GM19099 (cell line): ENCODE measurements around the gene DTNB.

ENCODE experiments used
- POLR2A ChIP-seq: IDR thresholded peaks from 3 replicates; pipeline ENCODE4 v1.6.1; 2011; ENCODE audit warnings: low read depth; ENCODE audit not compliant: insufficient read length; ENCODE audit errors: extremely low read depth

Gene DTNB

DNA sequence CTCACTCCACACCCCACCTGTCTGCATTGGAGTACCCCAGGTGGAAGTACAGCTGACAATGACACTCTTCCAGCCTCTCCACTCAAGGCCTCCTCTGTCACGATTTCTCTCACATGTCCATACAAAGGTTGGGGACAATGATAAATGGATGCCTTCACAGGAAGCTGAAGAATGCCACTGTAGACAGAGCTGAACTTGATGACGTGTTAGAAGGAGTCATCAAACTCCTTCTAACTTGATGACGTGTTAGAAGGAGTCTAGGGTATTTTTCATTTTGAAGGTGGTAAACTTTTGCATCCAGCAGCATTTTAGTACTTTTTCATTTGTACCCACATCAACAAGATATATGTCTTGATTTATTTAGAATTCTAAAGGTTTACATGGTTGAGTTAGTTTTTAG, 168.2 kb downstream of the DTNB start:
- TF ChIP-seq POLR2A: no peak

GRCh38 chr2:25504266-25504665, 169.1 kb downstream of the DTNB start:
- no peak for TF ChIP-seq POLR2A

DNA sequence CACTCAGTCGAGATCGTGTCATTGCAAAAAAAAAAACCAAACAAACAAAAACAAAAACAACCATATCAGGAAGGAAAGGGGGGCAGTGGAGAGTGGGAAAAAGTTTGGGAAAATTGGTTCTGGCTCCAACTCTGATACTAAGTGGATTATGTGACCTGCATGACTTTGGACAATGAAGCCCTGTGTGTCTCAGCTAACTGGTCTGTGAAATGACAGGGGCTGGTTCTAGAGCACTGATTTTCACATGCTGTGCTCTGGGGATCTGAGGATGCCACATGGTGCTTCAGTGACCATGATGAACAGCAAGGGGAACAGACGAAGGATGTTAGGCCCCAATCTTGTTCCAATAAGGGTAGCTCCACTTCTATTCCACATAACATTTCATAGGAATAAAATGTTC, 174.2 kb downstream of the DTNB start:
- no peak for TF ChIP-seq POLR2A

DNA sequence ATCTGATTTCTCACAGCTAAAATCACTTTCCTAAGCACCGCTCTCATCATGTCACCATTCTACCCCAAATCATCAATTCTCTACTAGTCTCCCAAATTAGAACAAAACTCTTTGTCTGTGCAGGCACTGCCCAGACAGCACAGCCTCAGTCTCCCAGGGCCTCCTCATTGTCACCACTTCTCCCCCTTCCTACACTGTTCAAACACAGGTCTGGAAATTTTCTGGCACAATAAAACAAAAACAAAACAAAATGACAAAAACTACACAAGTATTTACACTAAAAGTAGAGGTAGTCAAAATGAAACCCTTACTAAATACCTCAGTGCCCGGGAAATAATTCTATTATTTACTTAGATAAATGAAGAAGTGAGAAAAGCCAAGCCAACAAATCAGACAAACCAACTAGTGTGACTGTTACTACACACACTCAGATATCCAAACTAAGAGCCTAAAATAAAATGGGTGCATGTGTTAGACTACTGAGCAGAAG, 175.4 kb downstream of the DTNB start:
- TF ChIP-seq POLR2A: no peak

- no peak for TF ChIP-seq POLR2A
Observed at GRCh38 chr2:25497229-25497917, 176.0 kb downstream of the DTNB start.

DNA sequence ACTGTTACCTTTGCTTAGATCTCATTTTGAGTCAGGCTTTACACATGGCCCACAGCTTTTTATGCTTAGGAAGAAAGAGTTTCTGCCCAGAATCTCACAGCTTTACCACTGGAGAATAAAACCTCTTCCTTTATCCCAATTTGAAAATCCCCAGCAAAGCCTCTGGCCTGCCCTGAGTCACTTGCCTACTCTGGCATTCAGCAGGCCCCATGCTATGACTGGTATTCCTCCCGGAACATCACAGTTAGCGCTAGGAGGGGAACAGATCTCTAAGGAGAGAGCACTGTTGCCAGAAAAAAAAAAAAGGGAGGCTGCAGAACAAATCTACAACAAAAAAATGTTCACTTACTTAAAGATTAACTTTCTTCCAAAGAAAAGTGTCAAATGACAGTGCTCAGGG, 178.8 kb downstream of the DTNB start:
- no peak for TF ChIP-seq POLR2A

DNA sequence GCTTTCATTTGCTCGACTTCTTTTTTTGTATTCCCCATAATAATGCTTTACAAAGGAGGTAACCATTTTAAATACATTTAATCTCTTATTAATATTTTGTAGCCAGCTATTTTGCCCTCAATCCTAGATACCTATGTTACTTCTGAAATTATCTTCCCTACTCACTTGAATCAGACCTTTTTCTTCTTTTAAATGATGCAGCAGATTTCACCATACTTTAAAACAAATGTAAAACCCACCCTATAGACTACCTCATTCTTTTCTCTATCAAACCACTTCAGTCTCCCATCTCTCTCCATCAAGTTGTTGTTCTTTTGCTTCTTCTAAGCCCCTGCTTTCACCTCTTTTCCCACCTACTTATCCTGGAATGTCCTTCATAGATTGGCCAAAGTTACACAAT, 180.2 kb downstream of the DTNB start:
- TF ChIP-seq POLR2A: no peak

DNA sequence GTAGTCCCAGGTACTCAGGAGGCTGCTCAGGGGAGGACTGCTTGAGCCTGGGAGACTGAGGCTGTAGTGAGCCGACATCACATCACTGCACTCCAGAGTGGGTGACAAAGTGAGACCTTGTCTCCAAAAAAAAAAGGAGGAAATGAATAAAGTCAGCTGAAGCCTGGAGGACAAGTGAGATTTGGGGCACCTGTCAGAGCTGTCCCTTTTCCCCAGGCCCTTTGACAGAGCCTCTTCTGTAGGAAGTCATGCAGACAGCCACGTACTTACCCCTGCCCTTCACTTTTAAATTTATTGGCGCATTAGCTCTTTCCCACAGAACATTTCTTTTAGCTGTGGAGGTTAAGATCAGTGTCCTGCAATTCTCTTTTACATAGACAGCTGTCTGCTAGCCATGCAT, 180.7 kb downstream of the DTNB start:
- no peak for TF ChIP-seq POLR2A

GRCh38 chr2:25491966-25492532, 181.3 kb downstream of the DTNB start:
- no peak for TF ChIP-seq POLR2A

DNA sequence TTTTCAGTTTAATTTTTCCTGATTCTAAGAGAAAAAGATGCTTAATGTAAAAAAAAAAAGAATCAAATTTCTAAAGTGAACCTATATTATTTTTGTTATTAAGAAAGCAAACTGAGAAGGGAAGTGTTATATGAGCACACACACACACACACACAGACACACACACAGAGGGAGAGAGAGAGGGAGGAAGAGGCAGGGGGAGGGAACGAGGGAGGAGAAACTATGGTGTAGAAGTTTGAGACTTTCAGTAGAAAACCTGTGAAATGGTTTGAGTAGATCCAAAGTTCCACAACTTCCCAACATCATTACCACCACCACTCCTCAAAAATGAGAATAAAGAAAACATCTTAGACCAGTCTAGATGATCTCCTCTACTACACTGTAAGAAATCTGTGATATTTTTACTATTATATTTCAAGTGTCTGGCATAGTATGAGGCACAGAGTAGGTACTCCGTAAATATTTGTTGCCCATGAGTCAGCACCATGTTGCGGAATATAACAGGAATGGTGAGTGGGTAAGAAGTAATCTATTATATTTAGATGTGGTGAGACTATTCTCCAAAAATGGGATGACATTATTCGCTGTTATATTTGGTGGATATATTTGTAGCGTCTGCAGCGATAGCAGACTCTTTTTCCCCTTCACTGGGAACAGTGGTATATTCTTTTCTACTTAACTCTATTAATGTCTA, 182.2 kb downstream of the DTNB start:
- TF ChIP-seq POLR2A: no peak

GRCh38 chr2:25490217-25490616, 183.2 kb downstream of the DTNB start:
- no peak for TF ChIP-seq POLR2A

- TF ChIP-seq POLR2A: no peak
Observed at GRCh38 chr2:25489631-25490030, 183.7 kb downstream of the DTNB start.

- no peak for TF ChIP-seq POLR2A
Observed at GRCh38 chr2:25483607-25484266, 189.6 kb downstream of the DTNB start.

DNA sequence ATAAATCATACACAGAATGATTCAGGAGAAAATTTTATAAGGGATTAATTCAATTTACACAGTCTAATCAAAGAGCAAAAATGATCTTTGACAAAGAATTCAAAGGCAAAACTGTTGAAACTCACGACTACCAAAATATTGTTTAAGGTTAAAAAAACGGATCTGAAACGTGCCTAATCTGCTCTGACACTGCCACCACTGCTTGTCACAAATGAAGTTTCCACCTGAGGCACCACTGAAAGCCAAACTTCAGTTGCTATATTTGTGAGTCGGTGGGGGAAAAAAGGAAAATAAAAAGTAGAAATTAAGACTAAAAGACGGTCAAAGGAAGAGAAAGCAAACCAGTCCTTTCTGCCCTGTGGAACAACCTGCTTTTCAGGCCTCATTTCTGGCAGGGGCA, 191.0 kb downstream of the DTNB start:
- TF ChIP-seq POLR2A: no peak
